GM08714 (cell line): ENCODE results near the gene UBR4.

Source experiments
- H3K4me3 ChIP-seq: fragments of 200-500 bp; sonication (Bioruptor generic); 2 replicates; pipeline ENCODE4 v1.5.1; 2014; ENCODE audit warnings: mild to moderate bottlenecking, low read length, inconsistent platforms
- ZNF274 ChIP-seq: IDR thresholded peaks from 2 replicates; pipeline ENCODE4 v1.6.1; 2012; ENCODE audit warnings: mild to moderate bottlenecking, low read depth, low read length

Gene UBR4

GRCh38 chr1:19074361-19074901, 135.6 kb downstream of the UBR4 start:
- no peak for TF ChIP-seq ZNF274
- H3K4me3 ChIP-seq: no peak overlapping the region

- H3K4me3 ChIP-seq: no peak overlapping the region
- TF ChIP-seq ZNF274: no peak
These were observed 136.5 kb downstream of the UBR4 start for GRCh38 chr1:19073311-19074186.

GRCh38 chr1:19072285-19072981, 137.6 kb downstream of the UBR4 start:
- no peak for TF ChIP-seq ZNF274
- no peak overlapping the region for H3K4me3 ChIP-seq

GRCh38 chr1:19071674-19072281, 138.3 kb downstream of the UBR4 start:
- TF ChIP-seq ZNF274: no peak
- no peak overlapping the region for H3K4me3 ChIP-seq

- H3K4me3 ChIP-seq: no peak overlapping the region
- no peak for TF ChIP-seq ZNF274
These were observed 139.0 kb downstream of the UBR4 start for GRCh38 chr1:19070891-19071621.

- no peak for TF ChIP-seq ZNF274
- no peak overlapping the region for H3K4me3 ChIP-seq
These were observed 139.8 kb downstream of the UBR4 start for GRCh38 chr1:19070197-19070651.

GRCh38 chr1:19068639-19069276, 141.3 kb downstream of the UBR4 start:
- no peak for TF ChIP-seq ZNF274
- H3K4me3 ChIP-seq: no peak overlapping the region

- TF ChIP-seq ZNF274: no peak
- H3K4me3 ChIP-seq: no peak overlapping the region
These were observed 142.0 kb downstream of the UBR4 start for GRCh38 chr1:19067912-19068638.

- TF ChIP-seq ZNF274: no peak
- H3K4me3 ChIP-seq: no peak overlapping the region
These were observed 142.7 kb downstream of the UBR4 start for GRCh38 chr1:19067182-19067911.

- no peak overlapping the region for H3K4me3 ChIP-seq
- no peak for TF ChIP-seq ZNF274
These were observed 143.2 kb downstream of the UBR4 start for GRCh38 chr1:19066874-19067181.

- H3K4me3 ChIP-seq: no peak overlapping the region
- no peak for TF ChIP-seq ZNF274
These were observed 143.7 kb downstream of the UBR4 start for GRCh38 chr1:19066248-19066873.
